ENCODE measurements around the gene OGFOD2.
"Not testable (repeated sequence)": the region's sequence is repeated elsewhere in the genome, so short reads cannot be mapped to it uniquely, and the experiment has no call there.

OGFOD2 gene

GRCh38 chr12:122974892-122975789, at the start of gene OGFOD2:
TSS of gene OGFOD2 (plus strand) at chr12:122975244. CDS start at chr12:122975252, 8 bp downstream.
- peak; percentile 84 to 90 for DNase-seq (ENCODE audit: low read depth in 2 of 2)

- DNase-seq (ENCODE audit: low read depth in 2 of 2) = no peak
Observed at GRCh38 chr12:122927756-122928403, 47.2 kb upstream of the OGFOD2 start.

GRCh38 chr12:122928404-122929147, 46.5 kb upstream of the OGFOD2 start:
- no peak for DNase-seq (ENCODE audit: low read depth in 2 of 2)

GRCh38 chr12:122929148-122929538, 45.9 kb upstream of the OGFOD2 start:
- DNase-seq (ENCODE audit: low read depth in 2 of 2) = no peak

GRCh38 chr12:122929812-122930211, 45.2 kb upstream of the OGFOD2 start:
- DNase-seq (ENCODE audit: low read depth in 2 of 2) = no peak

GRCh38 chr12:122932207-122932606, 42.8 kb upstream of the OGFOD2 start:
- DNase-seq (ENCODE audit: low read depth in 2 of 2) = no peak

GRCh38 chr12:122934722-122935121, 40.3 kb upstream of the OGFOD2 start:
- no peak for DNase-seq (ENCODE audit: low read depth in 2 of 2)

GRCh38 chr12:122935318-122935717, 39.7 kb upstream of the OGFOD2 start:
- no peak for DNase-seq (ENCODE audit: low read depth in 2 of 2)

- no peak for DNase-seq (ENCODE audit: low read depth in 2 of 2)
Observed at GRCh38 chr12:122937622-122938091, 37.4 kb upstream of the OGFOD2 start.

- no peak for DNase-seq (ENCODE audit: low read depth in 2 of 2)
Observed at GRCh38 chr12:122939125-122939524, 35.9 kb upstream of the OGFOD2 start.

GRCh38 chr12:122941351-122941750, 33.7 kb upstream of the OGFOD2 start:
- DNase-seq (ENCODE audit: low read depth in 2 of 2) = not testable (repeated sequence)

- no peak for DNase-seq (ENCODE audit: low read depth in 2 of 2)
Observed at GRCh38 chr12:122942637-122943036, 32.4 kb upstream of the OGFOD2 start.

- no peak for DNase-seq (ENCODE audit: low read depth in 2 of 2)
Observed at GRCh38 chr12:122943196-122943595, 31.8 kb upstream of the OGFOD2 start.

- DNase-seq (ENCODE audit: low read depth in 2 of 2) = no peak
Observed at GRCh38 chr12:122944605-122945592, 30.1 kb upstream of the OGFOD2 start.

GRCh38 chr12:122946690-122947341, 28.2 kb upstream of the OGFOD2 start:
- peak; percentile 82 to 85 for DNase-seq (ENCODE audit: low read depth in 2 of 2)

GRCh38 chr12:122947352-122947792, 27.7 kb upstream of the OGFOD2 start:
- DNase-seq (ENCODE audit: low read depth in 2 of 2) = no peak

- DNase-seq (ENCODE audit: low read depth in 2 of 2) = no peak
Observed at GRCh38 chr12:122948605-122949004, 26.4 kb upstream of the OGFOD2 start.

- no peak for DNase-seq (ENCODE audit: low read depth in 2 of 2)
Observed at GRCh38 chr12:122949405-122949804, 25.6 kb upstream of the OGFOD2 start.

- DNase-seq (ENCODE audit: low read depth in 2 of 2) = no peak
Observed at GRCh38 chr12:122949816-122950675, 25.0 kb upstream of the OGFOD2 start.
